NCI-H1105 treated with DMSO at 0.1 percent for 48 hours (cell line): ENCODE measurements around the gene IBSP.

Experiments
- DNase-seq: peaks from one replicate; lab custom pipeline; 2025; lab: John Stamatoyannopoulos, UW

Gene IBSP

GRCh38 chr4:87799301-87800113 lies at the start of gene IBSP:
TSS of gene IBSP (plus strand) at chr4:87799554. CDS start at chr4:87802362, 2,808 bp downstream.
- DNase-seq, result no peak

GRCh38 chr4:87749883-87750282 lies 49.5 kb upstream of the IBSP start:
- no peak for DNase-seq

GRCh38 chr4:87758270-87758669 lies 41.1 kb upstream of the IBSP start:
- no peak for DNase-seq

GRCh38 chr4:87762311-87762710 lies 37.0 kb upstream of the IBSP start:
- DNase-seq, result no peak

GRCh38 chr4:87781569-87781968 lies 17.8 kb upstream of the IBSP start:
- DNase-seq, result no peak

GRCh38 chr4:87783781-87784180 lies 15.6 kb upstream of the IBSP start:
- DNase-seq, result no peak

- no peak for DNase-seq
Observed at GRCh38 chr4:87785731-87786509, 13.4 kb upstream of the IBSP start.

- DNase-seq, result no peak
Observed at GRCh38 chr4:87802858-87803257, 3.5 kb downstream of the IBSP start.

- no peak for DNase-seq
Observed at GRCh38 chr4:87803421-87803820, 4.1 kb downstream of the IBSP start.

- DNase-seq, result no peak
Observed at GRCh38 chr4:87804871-87805270, 5.5 kb downstream of the IBSP start.

GRCh38 chr4:87805971-87806370 lies 6.6 kb downstream of the IBSP start:
- no peak for DNase-seq

- no peak for DNase-seq
Observed at GRCh38 chr4:87806520-87806919, 7.2 kb downstream of the IBSP start.

GRCh38 chr4:87807402-87807801 lies 8.0 kb downstream of the IBSP start:
- no peak for DNase-seq

- no peak for DNase-seq
Observed at GRCh38 chr4:87811977-87812376, 12.6 kb downstream of the IBSP start.

- no peak for DNase-seq
Observed at GRCh38 chr4:87819281-87819919, 20.0 kb downstream of the IBSP start.

GRCh38 chr4:87823200-87823599 lies 23.8 kb downstream of the IBSP start:
- DNase-seq, result no peak

- DNase-seq, result no peak
Observed at GRCh38 chr4:87823724-87824123, 24.4 kb downstream of the IBSP start.

- no peak for DNase-seq
Observed at GRCh38 chr4:87824352-87824751, 25.0 kb downstream of the IBSP start.

- DNase-seq, result no peak
Observed at GRCh38 chr4:87832669-87833068, 33.3 kb downstream of the IBSP start, which contains the start of gene MEPE. TSS of gene MEPE (plus strand) at chr4:87832969. CDS start at chr4:87834715, 1,746 bp downstream.

GRCh38 chr4:87834401-87834800 lies 35.0 kb downstream of the IBSP start:
- no peak for DNase-seq

- no peak for DNase-seq
Observed at GRCh38 chr4:87835197-87835596, 35.8 kb downstream of the IBSP start.

- DNase-seq, result no peak
Observed at GRCh38 chr4:87835743-87836142, 36.4 kb downstream of the IBSP start.

GRCh38 chr4:87838205-87838604 lies 38.9 kb downstream of the IBSP start:
- no peak for DNase-seq
